MCF 10A (cell line): ENCODE measurements around the gene AKAP12. TPM values are rescaled to one million over a fixed set of nuclear protein-coding genes. Genes with fewer than 3 reads are reported as not detected.

Experiments
- BruUV-seq: library from RNA; stranded (reverse); fragments of 400-500 nt; replicated peaks from 2 replicates; lab custom pipeline; 2021; lab: Mats Ljungman, UMichigan
- CTCF ChIA-PET: fragments of 300-600 bp; sonication (Branson Sonifier 250); formaldehyde crosslinking; extraction: SDS; loops from one replicate; lab custom pipeline; 2021; ENCODE audit warnings: antibody characterized with exemption, inconsistent platforms; lab: Yijun Ruan, JAX
- POLR2A ChIA-PET: fragments of 300-600, 350-650 bp; sonication (Branson Sonifier 250); formaldehyde crosslinking; extraction: SDS; loops from one replicate; lab custom pipeline; 2020; ENCODE audit warnings: antibody characterized with exemption, inconsistent platforms; lab: Yijun Ruan, JAX
- DNase-seq: peaks from one replicate; pipeline ENCODE4 v3.0.0-alpha.2; 2018; ENCODE audit not compliant: unreplicated experiment
- H3K27ac Mint-ChIP-seq: one replicate; pipeline ENCODE4 v1.8.0; 2022; ENCODE audit warnings: mild to moderate bottlenecking, low read depth, mixed read lengths; ENCODE audit not compliant: unreplicated experiment
- H3K27me3 Mint-ChIP-seq: one replicate; pipeline ENCODE4 v1.8.0; 2022; ENCODE audit warnings: mixed read lengths; ENCODE audit not compliant: insufficient read depth, unreplicated experiment
- H3K36me3 Mint-ChIP-seq: one replicate; pipeline ENCODE4 v1.8.0; 2022; ENCODE audit warnings: mild to moderate bottlenecking, moderate library complexity, mixed read lengths; ENCODE audit not compliant: insufficient read depth, unreplicated experiment
- H3K4me1 Mint-ChIP-seq: one replicate; pipeline ENCODE4 v1.8.0; 2022; ENCODE audit warnings: mixed read lengths; ENCODE audit not compliant: insufficient read depth, unreplicated experiment
- H3K4me3 Mint-ChIP-seq: one replicate; pipeline ENCODE4 v1.8.0; 2022; ENCODE audit warnings: mild to moderate bottlenecking, moderate library complexity, mixed read lengths; ENCODE audit not compliant: unreplicated experiment
- H3K9me3 Mint-ChIP-seq: one replicate; pipeline ENCODE4 v1.8.0; 2022; ENCODE audit warnings: mixed read lengths; ENCODE audit not compliant: unreplicated experiment
- CTCF ChIP-seq: fragments of 200-600 bp; IDR thresholded peaks from one replicate; pipeline ENCODE4 v1.8.0; 2022; ENCODE audit warnings: antibody characterized with exemption, mild to moderate bottlenecking; ENCODE audit not compliant: unreplicated experiment
- intact Hi-C: fragments of 100-400 bp; cut with micrococcal nuclease; formaldehyde crosslinking; loops from 2 replicates; pipeline ENCODE4 v1.14.1; 2022
- total RNA-seq: library from RNA; stranded (reverse); gene quantifications from 2 replicates; pipeline ENCODE4 v1.2.3, GENCODE V29; 2022

Gene AKAP12
- total RNA-seq, 1 experiment from 2014 or later = 0.63 TPM

- Mint-ChIP-seq H3K36me3 (no peaks in the 10 kb centered on the region), H3K9me3 (no peaks in the 10 kb centered on the region), H3K27me3 (peaks cover 47% of the 10 kb centered on the region), H3K27ac (no peak overlapping the region), H3K4me3 (peak overlapping the region; percentile 41), H3K4me1 (no peaks in the 10 kb centered on the region)
- no peak for TF ChIP-seq CTCF
- peak; percentile 22 for DNase-seq
- ChIA-PET POLR2A (interaction anchor here (0.5 kb wide), 1 partner anchor 223 kb away, joined by 4 read pairs; no protein-coding TSS in a partner anchor), CTCF (interaction anchor here (0.6 to 0.7 kb wide), 2 partner anchors 229 to 318 kb away, joined by 3 read pairs; no protein-coding TSS in a partner anchor)
- intact Hi-C loops = no loop called here
- BruUV-seq = no TSS peak
Measured at GRCh38 chr6:151240791-151241642, 1.2 kb downstream of the AKAP12 start.

GRCh38 chr6:151241853-151242252, 2.1 kb downstream of the AKAP12 start:
- H3K27ac Mint-ChIP-seq = no peak overlapping the region
- intact Hi-C loops = no loop called here
- no peak for DNase-seq
- no peaks in the 10 kb centered on the region for H3K36me3 Mint-ChIP-seq
- ChIA-PET POLR2A (no interaction called here), CTCF (no interaction called here)
- BruUV-seq = no TSS peak
- H3K4me3 Mint-ChIP-seq = peak overlapping the region; percentile 6
- no peaks in the 10 kb centered on the region for H3K4me1 Mint-ChIP-seq
- peaks cover 38% of the 10 kb centered on the region for H3K27me3 Mint-ChIP-seq
- H3K9me3 Mint-ChIP-seq = no peaks in the 10 kb centered on the region
- no peak for TF ChIP-seq CTCF

GRCh38 chr6:151242420-151242861, 2.7 kb downstream of the AKAP12 start:
- H3K27ac Mint-ChIP-seq = no peak overlapping the region
- no peaks in the 10 kb centered on the region for H3K36me3 Mint-ChIP-seq
- POLR2A ChIA-PET = no interaction called here
- CTCF ChIA-PET = no interaction called here
- H3K4me1 Mint-ChIP-seq = no peaks in the 10 kb centered on the region
- TF ChIP-seq CTCF = no peak
- intact Hi-C loops = no loop called here
- H3K27me3 Mint-ChIP-seq = peaks cover 34% of the 10 kb centered on the region
- H3K9me3 Mint-ChIP-seq = no peaks in the 10 kb centered on the region
- no peak for DNase-seq
- no peak overlapping the region for H3K4me3 Mint-ChIP-seq
- no TSS peak for BruUV-seq

GRCh38 chr6:151243481-151243880, 3.7 kb downstream of the AKAP12 start:
- intact Hi-C loops = no loop called here
- H3K4me1 Mint-ChIP-seq = no peaks in the 10 kb centered on the region
- CTCF ChIA-PET = interaction anchor here (1.5 kb wide), 1 partner anchor 81 kb away, joined by 5 read pairs; no protein-coding TSS in a partner anchor
- H3K36me3 Mint-ChIP-seq = no peaks in the 10 kb centered on the region
- POLR2A ChIA-PET = interaction anchor here (0.7 kb wide), 1 partner anchor 33 kb away, joined by 5 read pairs; no protein-coding TSS in a partner anchor
- H3K9me3 Mint-ChIP-seq = no peaks in the 10 kb centered on the region
- peaks cover 41% of the 10 kb centered on the region for H3K27me3 Mint-ChIP-seq
- no peak overlapping the region for H3K4me3 Mint-ChIP-seq
- no peak for TF ChIP-seq CTCF
- no peak for DNase-seq
- BruUV-seq = no TSS peak
- no peak overlapping the region for H3K27ac Mint-ChIP-seq
